ENCODE results near the gene TAGLN.
"Not testable (repeated sequence)": the region's sequence is repeated elsewhere in the genome, so short reads cannot be mapped to it uniquely, and the experiment has no call there.

TAGLN gene

GRCh38 chr11:117195761-117196160, 3.4 kb upstream of the TAGLN start:
- no peak for DNase-seq (ENCODE audit: low spot score)

DNA sequence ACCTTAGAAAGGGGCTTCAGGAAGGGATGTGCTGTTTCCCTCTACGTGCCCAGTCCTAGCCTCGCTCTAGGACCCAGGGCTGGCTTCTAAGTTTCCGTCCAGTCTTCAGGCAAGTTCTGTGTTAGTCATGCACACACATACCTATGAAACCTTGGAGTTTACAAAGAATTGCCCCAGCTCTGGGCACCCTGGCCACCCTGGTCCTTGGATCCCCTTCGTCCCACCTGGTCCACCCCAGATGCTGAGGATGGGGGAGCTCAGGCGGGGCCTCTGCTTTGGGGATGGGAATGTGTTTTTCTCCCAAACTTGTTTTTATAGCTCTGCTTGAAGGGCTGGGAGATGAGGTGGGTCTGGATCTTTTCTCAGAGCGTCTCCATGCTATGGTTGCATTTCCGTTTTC, 2.2 kb upstream of the TAGLN start:
- no peak for DNase-seq (ENCODE audit: low spot score)

DNA sequence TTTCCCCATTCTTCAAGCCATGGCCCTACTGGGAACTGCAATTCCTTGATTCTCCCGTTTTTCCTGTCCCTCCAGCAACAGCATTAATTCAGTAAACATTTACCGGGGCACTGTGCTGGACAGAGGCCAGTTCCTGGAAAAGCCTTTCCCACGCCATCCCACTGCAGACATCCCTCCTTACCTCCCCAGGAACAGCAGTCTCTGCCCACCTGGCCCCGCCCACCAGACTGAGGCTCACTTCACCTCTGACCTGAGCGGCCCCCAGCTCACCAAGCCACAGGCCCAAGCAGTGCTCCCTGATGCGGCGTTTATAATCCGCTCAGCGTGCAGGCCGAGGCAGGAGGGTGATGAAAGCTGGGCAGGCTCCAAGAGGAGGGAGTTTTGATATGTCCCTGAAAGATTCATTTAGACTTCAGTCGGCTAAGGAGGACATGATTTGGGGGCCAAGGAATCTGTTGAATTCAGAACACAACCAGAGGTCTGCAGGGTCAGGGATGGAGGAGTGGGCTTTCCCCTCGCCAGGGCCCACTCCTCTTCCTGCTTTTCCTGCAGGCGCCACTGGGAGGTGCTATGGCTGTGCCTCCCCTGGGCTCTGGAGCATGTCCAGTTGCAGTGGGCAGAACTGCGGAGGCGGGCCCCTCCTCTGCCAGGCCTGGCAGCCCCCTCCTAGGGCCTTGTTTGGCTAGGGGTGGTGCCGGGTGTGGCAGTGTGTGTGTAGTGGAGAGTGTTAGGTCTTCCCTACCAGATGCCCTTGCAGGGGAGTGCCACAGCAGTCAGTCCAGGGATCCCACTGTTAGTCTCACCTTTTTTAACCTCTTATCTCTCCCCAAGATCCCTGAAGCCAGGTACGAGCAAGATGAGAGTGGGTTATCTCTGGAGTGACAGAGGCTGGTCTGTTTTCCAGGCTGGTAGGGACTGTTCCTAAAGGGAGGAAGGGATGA, 1.4 kb upstream of the TAGLN start:
- no peak for DNase-seq (ENCODE audit: low spot score)

DNA sequence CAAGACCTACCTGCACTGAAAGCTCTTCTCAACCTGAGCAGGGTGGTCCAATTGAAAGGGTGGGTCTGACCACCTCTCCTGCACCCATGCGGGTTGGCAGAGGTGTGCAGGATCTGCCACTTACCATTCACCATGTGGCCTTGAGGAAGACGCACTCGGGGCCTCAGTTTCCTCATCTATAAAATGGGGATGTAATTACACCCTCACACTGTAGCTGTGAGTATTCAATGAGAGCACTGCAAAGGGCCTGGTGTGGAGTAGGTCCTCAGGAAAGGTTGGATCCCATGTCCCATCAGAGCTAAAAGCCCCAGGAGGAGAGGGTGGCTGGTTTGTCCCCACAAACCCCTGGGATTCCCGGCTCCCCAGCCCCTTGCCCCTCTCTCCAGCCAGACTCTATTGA, 557 bp upstream of the TAGLN start:
- no peak for DNase-seq (ENCODE audit: low spot score)

- no peak for DNase-seq (ENCODE audit: low spot score)
These were observed 994 bp downstream of the TAGLN start for GRCh38 chr11:117199916-117200812.

- no peak for DNase-seq (ENCODE audit: low spot score)
These were observed 1.9 kb downstream of the TAGLN start for GRCh38 chr11:117200813-117201657.

GRCh38 chr11:117201658-117202305, 2.6 kb downstream of the TAGLN start:
- DNase-seq (ENCODE audit: low spot score), result no peak

- no peak for DNase-seq (ENCODE audit: low spot score)
These were observed 3.4 kb downstream of the TAGLN start for GRCh38 chr11:117202386-117203068.

GRCh38 chr11:117203069-117203407, 3.9 kb downstream of the TAGLN start:
- DNase-seq (ENCODE audit: low spot score), result no peak

DNA sequence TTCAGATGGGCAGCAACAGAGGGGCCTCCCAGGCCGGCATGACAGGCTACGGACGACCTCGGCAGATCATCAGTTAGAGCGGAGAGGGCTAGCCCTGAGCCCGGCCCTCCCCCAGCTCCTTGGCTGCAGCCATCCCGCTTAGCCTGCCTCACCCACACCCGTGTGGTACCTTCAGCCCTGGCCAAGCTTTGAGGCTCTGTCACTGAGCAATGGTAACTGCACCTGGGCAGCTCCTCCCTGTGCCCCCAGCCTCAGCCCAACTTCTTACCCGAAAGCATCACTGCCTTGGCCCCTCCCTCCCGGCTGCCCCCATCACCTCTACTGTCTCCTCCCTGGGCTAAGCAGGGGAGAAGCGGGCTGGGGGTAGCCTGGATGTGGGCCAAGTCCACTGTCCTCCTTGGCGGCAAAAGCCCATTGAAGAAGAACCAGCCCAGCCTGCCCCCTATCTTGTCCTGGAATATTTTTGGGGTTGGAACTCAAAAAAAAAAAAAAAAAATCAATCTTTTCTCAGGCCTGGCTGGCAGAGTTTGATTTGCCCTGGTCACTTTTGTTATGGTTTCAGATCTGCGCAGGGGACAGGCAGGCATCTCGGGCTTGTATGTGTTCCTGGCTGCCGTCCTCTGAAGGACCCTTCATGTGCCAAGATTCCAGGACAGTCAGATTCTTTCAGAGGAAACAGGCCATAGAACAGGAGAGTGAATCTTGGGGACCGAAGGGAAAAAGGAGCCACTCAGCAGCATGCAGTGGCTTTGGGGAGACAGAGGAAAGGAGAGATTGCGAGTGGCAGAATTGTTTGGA, 5.3 kb downstream of the TAGLN start:
- DNase-seq (ENCODE audit: low spot score), result no peak

DNA sequence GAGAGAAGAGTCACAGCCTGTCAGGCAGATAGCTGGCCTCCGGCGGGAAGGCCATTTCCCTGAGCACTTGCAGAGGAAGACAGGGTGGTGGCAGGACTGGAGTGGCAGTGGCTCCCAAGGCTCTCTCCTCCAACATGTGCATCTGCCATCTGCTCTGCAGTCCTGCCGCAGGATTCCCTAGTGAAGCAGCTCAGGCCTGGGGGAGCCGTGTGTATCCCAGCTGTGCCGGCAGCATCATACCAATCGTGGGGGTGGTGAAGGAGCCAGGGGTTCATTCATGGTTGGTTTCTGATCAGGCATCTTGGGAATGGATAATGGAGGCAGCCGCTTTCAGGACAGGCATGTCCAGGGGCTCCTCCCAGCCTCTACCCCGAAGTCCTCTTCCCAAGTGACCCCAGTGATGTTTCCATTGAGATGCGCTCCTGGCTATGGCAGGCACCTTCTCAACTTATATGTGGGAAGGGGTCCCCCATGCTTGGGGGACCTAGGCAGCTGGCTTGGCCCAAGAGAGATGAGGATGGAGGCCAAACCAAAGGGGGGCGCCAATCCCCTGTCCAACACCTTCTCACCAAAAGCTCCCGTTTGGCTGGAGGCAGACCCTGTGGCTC, 6.1 kb downstream of the TAGLN start:
- no peak for DNase-seq (ENCODE audit: low spot score)

- DNase-seq (ENCODE audit: low spot score), result not testable (repeated sequence)
These were observed 6.9 kb downstream of the TAGLN start for GRCh38 chr11:117206111-117206510.

- DNase-seq (ENCODE audit: low spot score), result not testable (repeated sequence)
These were observed 7.7 kb downstream of the TAGLN start for GRCh38 chr11:117206859-117207258.

GRCh38 chr11:117207481-117207880, 8.3 kb downstream of the TAGLN start:
- DNase-seq (ENCODE audit: low spot score), result not testable (repeated sequence)

- DNase-seq (ENCODE audit: low spot score), result not testable (repeated sequence)
These were observed 9.5 kb downstream of the TAGLN start for GRCh38 chr11:117208710-117209109.

GRCh38 chr11:117209351-117210125, 10.4 kb downstream of the TAGLN start:
- not testable (repeated sequence) for DNase-seq (ENCODE audit: low spot score)

GRCh38 chr11:117210620-117211019, 11.4 kb downstream of the TAGLN start:
- no peak for DNase-seq (ENCODE audit: low spot score)

DNA sequence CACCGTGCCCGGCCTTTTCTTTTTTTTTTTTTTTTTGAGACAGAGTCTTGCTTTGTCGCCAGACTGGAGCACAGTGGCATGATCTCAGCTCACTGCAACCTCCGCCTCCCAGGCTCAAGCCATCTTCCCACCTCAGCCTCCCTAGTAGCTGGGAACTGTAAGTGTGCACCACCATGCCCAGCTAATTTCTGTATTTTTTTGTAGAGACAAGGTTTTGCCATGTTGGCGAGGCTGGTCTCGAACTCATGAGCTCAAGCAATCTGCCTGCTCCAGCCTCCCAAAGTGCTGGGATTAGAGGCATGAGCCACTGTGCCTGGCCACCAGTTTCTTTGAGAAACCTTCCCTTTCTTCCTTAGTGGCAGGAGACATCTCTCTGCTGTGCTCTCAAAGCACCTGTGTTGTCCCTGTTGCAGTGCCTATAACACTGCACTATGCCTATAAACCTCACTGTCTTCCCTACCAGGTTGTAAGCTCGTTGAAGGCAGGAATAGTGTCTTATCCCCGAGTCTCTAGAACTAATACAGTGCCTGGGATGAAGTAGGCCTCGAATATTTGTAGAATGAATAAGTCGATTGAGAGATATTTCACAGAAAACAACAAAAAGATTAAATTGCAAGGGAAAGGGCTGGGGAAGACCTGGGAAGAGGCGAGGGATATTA, 13.7 kb downstream of the TAGLN start:
- DNase-seq (ENCODE audit: low spot score), result no peak
